Stimulated activated CD4-positive, alpha-beta T cell treated with anti-CD3 and anti-CD28 coated beads, Interleukin-15, amount 100 ng/mL, for 24 hours (primary cell): ENCODE measurements around the gene PIK3CB.
"Not testable (repeated sequence)": the region's sequence is repeated elsewhere in the genome, so short reads cannot be mapped to it uniquely, and the experiment has no call there.

ENCODE experiments used
- DNase-seq: peaks from one replicate; pipeline ENCODE4 v3.0.0-alpha.2; 2020

Gene PIK3CB

DNA sequence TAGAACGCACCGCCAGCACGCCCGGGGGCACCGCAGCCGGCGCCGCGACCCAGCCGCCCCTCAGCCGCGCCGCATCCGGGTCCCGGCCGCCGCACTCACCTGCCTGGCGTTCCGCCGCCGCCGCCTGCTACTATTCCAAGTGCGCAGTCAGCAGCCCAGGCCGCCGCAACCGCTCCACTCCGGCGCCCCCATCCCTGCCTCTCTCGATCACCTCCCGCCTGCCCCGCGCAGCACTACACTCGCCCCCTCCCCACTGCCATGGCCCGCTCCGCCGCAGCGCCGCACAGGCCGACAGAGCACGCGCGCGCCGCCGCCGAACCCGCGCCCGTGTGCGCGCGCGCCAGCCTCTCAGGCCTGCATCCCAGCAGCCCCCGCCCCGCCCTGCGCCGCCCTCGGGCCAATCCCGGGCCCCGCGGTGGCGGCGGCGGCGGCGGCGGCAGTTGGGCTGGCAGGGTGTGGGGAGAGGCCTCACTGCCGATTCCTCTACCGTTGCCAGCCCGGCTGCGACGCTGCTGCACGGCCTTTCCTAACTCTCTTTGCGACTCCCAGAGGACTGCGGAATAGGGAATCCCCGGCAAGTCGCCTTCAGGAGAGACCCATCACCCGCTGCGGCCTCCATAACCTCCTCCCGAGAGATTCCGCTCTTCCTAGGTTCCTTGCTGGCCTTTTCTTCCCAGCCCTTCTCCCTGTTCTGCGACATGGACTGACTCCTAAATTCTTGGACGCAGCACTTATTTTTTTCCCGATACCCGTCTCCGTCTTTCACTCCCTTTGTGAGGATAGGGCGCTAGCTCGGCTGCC is at the start of gene PIK3CB:
PIK3CB (minus strand) TSS at position 333 of the 801 bp plus-strand sequence. CDS start 75,585 bp downstream, outside the sequence.
- peak; percentile 93 for DNase-seq

DNA sequence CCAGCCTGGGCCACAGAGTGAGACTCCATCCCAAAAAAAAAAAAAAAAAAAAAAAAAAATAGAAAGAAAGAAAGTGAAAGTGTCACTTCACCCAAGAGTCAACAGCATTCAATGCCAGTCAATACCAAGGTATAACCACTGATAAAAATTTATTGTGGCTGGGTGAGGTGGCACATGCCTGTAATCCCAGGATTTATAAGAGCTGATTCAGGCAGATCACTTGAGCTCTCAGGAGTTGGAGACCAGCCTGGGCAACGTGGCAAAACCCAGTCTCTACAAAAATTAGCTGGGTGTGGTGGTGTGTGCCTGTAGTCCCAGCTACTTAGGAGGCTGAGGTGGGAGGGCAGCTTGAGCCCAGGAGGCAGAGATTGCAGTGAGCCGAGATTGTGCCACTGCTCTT is 46.5 kb upstream of the PIK3CB start:
- no peak for DNase-seq

GRCh38 chr3:138879541-138880380 is 45.0 kb upstream of the PIK3CB start:
- no peak for DNase-seq

DNA sequence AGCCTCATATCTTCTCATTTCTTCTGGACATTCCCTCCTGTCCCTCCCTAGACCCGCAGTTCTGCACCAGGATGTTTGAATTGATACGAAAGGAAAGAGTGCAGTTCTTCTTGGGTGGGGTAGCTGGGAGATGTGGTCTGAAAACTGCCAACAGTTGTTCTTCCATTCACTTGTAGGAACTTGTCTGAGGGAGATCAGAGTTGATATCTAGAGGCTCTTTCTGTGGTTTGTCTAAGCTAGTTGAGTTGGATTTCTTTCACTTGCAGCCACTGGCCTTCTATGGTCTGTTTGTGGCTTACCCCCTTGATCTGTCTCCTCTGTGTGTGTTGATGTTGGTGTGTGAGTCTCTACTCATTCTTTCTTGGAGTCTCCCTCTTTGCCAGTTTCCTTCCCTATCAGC is 42.5 kb upstream of the PIK3CB start:
- DNase-seq: no peak

GRCh38 chr3:138875754-138876664 is 41.3 kb upstream of the PIK3CB start:
- DNase-seq: no peak

GRCh38 chr3:138875096-138875753 is 40.5 kb upstream of the PIK3CB start:
- no peak for DNase-seq

- DNase-seq: no peak
These were observed 38.9 kb upstream of the PIK3CB start for GRCh38 chr3:138873471-138874278.

DNA sequence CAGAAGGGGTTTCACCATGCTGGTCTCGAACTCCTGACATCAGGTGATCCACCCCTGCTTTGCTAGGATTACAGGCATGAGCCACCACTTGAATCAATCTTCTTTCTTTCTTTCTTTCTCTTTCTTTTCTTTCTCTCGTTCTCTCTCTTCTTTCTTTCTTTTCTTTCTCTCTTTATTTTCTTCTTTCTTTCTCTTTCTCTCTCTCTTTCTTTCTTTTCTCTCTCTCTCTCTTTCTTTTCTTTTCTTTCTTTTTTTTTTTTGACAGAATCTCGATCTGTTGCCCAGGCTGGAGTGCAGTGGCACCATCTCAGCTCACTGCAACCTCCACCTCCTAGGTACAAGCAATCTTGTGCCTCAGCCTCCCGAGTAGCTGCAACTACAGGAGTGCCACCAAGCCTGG is 37.9 kb upstream of the PIK3CB start:
- DNase-seq: no peak

DNA sequence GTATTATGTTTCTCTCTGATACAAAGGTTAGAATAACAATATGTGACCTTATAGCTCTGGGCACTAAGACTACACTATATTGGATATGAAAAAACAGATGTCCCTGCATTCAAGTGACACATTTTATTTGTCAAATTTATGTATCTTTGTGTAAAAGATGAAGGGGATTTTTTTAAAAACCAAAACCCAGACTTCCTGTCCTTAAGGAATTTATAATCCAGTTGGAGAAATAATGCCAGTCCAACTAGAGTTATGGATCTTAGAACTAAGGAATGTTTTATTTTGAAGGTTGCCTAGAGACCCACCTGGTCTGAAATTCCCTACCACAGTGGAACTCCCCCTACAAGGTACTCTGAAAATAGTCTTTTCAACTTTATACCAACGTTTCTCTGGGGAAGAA is 33.3 kb upstream of the PIK3CB start:
- DNase-seq: no peak

DNA sequence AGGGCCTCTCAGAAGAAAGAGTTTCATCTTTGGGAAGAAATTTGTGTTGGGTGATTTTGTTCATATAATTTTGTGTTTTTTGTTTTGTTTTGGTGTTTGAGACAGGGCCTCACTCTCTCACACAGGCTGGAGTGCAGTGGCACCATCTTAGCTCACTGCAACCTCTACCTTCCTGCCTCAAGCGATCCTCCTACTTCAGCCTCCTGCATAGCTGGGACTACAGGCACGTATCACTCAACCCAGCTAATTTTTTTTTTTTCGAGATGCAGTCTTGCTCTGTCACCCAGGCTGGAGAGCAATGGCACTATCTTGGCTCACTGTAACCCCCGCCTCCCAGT is 29.0 kb upstream of the PIK3CB start:
- no peak for DNase-seq

GRCh38 chr3:138862924-138863775 is 28.4 kb upstream of the PIK3CB start:
- DNase-seq: peak; percentile 12

DNA sequence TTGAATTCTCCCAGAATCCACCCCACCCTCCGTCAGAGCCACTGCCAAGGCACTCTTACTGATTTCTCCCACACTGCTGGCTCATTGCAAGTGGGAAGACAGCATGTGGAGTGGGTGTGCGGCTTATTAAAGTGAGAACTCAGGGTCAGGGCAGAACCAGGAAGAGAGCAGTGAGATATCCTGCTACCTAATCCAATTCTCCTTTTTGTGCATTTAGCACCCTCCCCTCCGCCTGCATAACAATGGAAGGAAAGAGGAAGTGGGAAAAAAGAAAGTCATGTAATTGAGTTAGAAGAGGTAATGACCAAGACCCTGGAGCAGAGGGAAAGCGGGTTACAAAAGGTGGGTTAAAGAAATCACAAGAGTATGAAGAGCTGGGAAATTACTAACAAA is 27.8 kb upstream of the PIK3CB start:
- no peak for DNase-seq

DNA sequence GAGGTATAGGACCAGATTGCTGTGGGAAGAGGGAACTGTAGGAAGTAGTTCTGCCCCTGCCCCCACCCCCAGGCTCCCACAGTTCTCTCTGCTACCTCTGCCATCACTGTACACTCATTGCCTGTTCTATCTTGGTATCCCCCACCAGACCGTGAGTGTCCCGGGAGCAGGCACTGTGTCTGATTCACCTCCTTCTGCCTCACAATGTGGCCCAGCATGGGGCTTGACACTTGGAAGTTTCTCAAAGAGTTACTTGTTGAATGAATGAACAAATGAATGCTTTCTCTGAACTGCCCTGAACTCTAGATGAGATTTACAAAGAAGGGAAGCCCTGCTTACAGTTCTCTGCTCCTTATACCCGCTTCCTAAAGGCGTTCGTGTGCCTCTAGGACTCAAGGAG is 27.1 kb upstream of the PIK3CB start:
- DNase-seq: no peak

GRCh38 chr3:138856799-138857198 is 22.1 kb upstream of the PIK3CB start:
- no peak for DNase-seq

- DNase-seq: no peak
These were observed 20.2 kb upstream of the PIK3CB start for GRCh38 chr3:138854940-138855339.

DNA sequence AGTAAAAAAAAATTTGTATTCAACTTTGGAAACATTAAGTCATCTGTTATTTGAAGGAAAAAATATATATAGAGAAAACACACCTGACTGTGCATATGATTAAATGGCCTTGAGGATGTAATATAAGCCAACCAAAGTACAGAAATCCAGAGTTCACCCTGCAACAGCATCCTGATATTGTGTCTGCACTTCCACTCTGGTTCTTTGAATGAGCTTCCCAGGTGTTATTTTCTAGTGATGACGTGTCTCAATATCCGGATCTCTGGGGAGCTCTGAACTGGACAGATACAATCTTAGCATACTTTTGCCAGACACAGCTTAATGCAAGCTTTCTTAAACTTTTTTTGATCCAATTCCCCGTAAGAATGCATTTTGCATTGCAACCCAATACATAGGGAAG is 19.5 kb upstream of the PIK3CB start:
- no peak for DNase-seq

- DNase-seq: no peak
These were observed 15.4 kb upstream of the PIK3CB start for GRCh38 chr3:138850151-138850550.

DNA sequence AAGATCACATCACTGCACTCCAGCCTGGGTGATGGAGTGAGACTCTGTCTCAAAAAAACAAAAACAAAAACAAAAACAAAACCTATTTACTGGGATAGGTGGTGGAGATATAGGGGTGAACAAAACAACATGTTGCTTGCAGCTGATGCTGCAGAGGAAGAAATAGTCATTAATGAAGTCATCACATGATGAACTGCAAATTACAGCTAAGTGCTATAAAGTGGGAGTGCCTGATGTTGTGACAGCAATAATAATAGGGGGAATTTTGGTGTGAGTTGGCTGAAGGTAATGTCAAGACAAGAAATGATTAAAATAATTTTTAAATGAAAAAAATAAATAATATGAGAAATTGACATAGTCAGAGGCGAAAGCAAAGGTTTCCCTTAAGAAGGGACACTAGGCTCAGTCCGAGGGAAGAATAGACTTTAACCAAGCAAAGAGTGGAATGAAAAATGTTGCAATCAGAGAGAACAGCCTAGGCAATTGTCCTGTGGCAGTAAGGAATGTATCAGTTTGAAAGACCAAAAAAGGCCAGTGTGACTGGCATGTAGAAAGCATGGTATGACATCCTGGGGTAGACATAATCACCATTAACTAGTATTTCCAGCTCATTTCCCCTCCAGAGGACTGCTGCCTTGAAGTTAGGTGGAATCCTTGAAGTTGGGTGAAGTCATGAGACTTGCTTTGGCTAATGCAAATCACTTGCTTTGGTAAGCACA is 14.7 kb upstream of the PIK3CB start:
- no peak for DNase-seq

- no peak for DNase-seq
These were observed 14.0 kb upstream of the PIK3CB start for GRCh38 chr3:138848696-138849095.

- not testable (repeated sequence) for DNase-seq
These were observed 12.1 kb upstream of the PIK3CB start for GRCh38 chr3:138846824-138847223.
